ENCODE results near the gene UVSSA. TPM values are rescaled to one million over a fixed set of nuclear protein-coding genes. Genes with fewer than 3 reads are reported as not detected.

The UVSSA gene
- total and polyA plus RNA-seq, 7 experiments from 2014 or later, result 3.2 to 44.1 (median 39.3) TPM

- intact Hi-C loops (cut with micrococcal nuclease), result loop anchor here in 1 of 2 donors (2.0 kb wide), 1 partner anchor 21 kb away; no protein-coding TSS in a partner anchor
- Mint-ChIP-seq H3K4me1 (peaks cover 39 to 76% (median 65%) of the 10 kb centered on the region in 7 donors), H3K9me3 (no peaks in the 10 kb centered on the region), H3K36me3 (peaks cover 5 to 33% (median 13%) of the 10 kb centered on the region in 5 donors), H3K4me3 (peak overlapping the region; percentile 61 to 89 (median 82)), H3K27ac (peak overlapping the region in 5 of 9 donors; percentile 45 to 87 (median 74)), H3K27me3 (no peaks in the 10 kb centered on the region)
- ChIA-PET CTCF (interaction anchor here (1.6 kb wide), 1 partner anchor 20 kb away, joined by 4 read pairs; no protein-coding TSS in a partner anchor), POLR2A (interaction anchor here (1.0 to 3.4 kb wide), 6 partner anchors 8 to 295 kb away, joined by 3 to 14 read pairs (median 5); partner anchors contain the start of gene UVSSA)
- H3K27ac ChIP-seq (ENCODE audit: low read depth, low read length), result no peak overlapping the region
- ATAC-seq, result no peak
- H3K9me3 ChIP-seq (ENCODE audit: control insufficient read depth in 2 of 3, low read length in 3 of 3), result no peaks in the 10 kb centered on the region
- H3K4me1 ChIP-seq (ENCODE audit: control insufficient read depth in 2 of 2, insufficient read depth in 2 of 2, low read length in 2 of 2), result peaks cover 21 to 38% of the 10 kb centered on the region in 2 donors
- H3K36me3 ChIP-seq (ENCODE audit: control insufficient read depth in 2 of 3, insufficient read depth in 3 of 3, low read length in 3 of 3), result peaks cover 0 to 35% (median 6%) of the 10 kb centered on the region in 3 experiments
- no peak for DNase-seq
- no peaks in the 10 kb centered on the region for H3K27me3 ChIP-seq (ENCODE audit: control insufficient read depth in 2 of 2, insufficient read depth in 2 of 2, low read length in 2 of 2)
- peak overlapping the region; percentile 50 for H3K4me3 ChIP-seq (ENCODE audit: low read length)
These were observed 36.8 kb upstream of the UVSSA start for GRCh38 chr4:1310031-1310795.

GRCh38 chr4:1310796-1311631 lies 36.0 kb upstream of the UVSSA start:
- Histone ChIP-seq H3K27me3 (ENCODE audit: control insufficient read depth in 2 of 2, insufficient read depth in 2 of 2, low read length in 2 of 2) (no peaks in the 10 kb centered on the region), H3K36me3 (ENCODE audit: control insufficient read depth in 2 of 3, insufficient read depth in 3 of 3, low read length in 3 of 3) (peaks cover 0 to 34% (median 6%) of the 10 kb centered on the region in 3 experiments), H3K4me3 (ENCODE audit: low read length) (peak overlapping the region; percentile 24), H3K9me3 (ENCODE audit: control insufficient read depth in 2 of 3, low read length in 3 of 3) (no peaks in the 10 kb centered on the region), H3K27ac (ENCODE audit: low read depth, low read length) (peak overlapping the region; percentile 17), H3K4me1 (ENCODE audit: control insufficient read depth in 2 of 2, insufficient read depth in 2 of 2, low read length in 2 of 2) (peaks cover 18 to 37% of the 10 kb centered on the region in 2 donors)
- ATAC-seq (peak; percentile 65), DNase-seq (peak in 3 of 9 donors; percentile 23 to 46 (median 25))
- peaks cover 39 to 74% (median 63%) of the 10 kb centered on the region in 7 donors for H3K4me1 Mint-ChIP-seq
- peak overlapping the region; percentile 32 to 87 (median 64) for H3K27ac Mint-ChIP-seq
- POLR2A ChIA-PET, result interaction anchor here (1.0 to 3.4 kb wide), 3 partner anchors 9 to 20 kb away, joined by 4 to 14 read pairs (median 6); no protein-coding TSS in a partner anchor
- H3K9me3 Mint-ChIP-seq, result no peaks in the 10 kb centered on the region
- peak overlapping the region; percentile 52 to 88 (median 74) for H3K4me3 Mint-ChIP-seq
- intact Hi-C loops (cut with micrococcal nuclease), result loop anchor here in 1 of 2 donors (2.0 kb wide), 1 partner anchor 20 kb away; no protein-coding TSS in a partner anchor
- CTCF ChIA-PET, result no interaction called here
- no peaks in the 10 kb centered on the region for H3K27me3 Mint-ChIP-seq
- peaks cover 5 to 33% (median 16%) of the 10 kb centered on the region in 5 donors for H3K36me3 Mint-ChIP-seq

GRCh38 chr4:1312821-1313640 lies 34.0 kb upstream of the UVSSA start:
- H3K4me1 ChIP-seq (ENCODE audit: control insufficient read depth in 2 of 2, insufficient read depth in 2 of 2, low read length in 2 of 2), result peaks cover 13 to 43% of the 10 kb centered on the region in 2 donors
- ChIA-PET CTCF (interaction anchor here (1.4 to 1.7 kb wide), 2 partner anchors 17 kb away, joined by 4 to 6 read pairs; no protein-coding TSS in a partner anchor), POLR2A (no interaction called here)
- H3K36me3 Mint-ChIP-seq, result peaks cover 5 to 36% (median 17%) of the 10 kb centered on the region in 5 donors
- intact Hi-C loops (cut with micrococcal nuclease), result no loop called here
- H3K27me3 Mint-ChIP-seq, result no peaks in the 10 kb centered on the region
- DNase-seq, result no peak
- H3K9me3 ChIP-seq (ENCODE audit: control insufficient read depth in 2 of 3, low read length in 3 of 3), result no peaks in the 10 kb centered on the region
- no peaks in the 10 kb centered on the region for H3K9me3 Mint-ChIP-seq
- no peaks in the 10 kb centered on the region for H3K27me3 ChIP-seq (ENCODE audit: control insufficient read depth in 2 of 2, insufficient read depth in 2 of 2, low read length in 2 of 2)
- H3K27ac ChIP-seq (ENCODE audit: low read depth, low read length), result no peak overlapping the region
- no peak for ATAC-seq
- H3K4me3 ChIP-seq (ENCODE audit: low read length), result no peak overlapping the region
- peak overlapping the region in 2 of 10 donors; percentile 16 to 29 for H3K4me3 Mint-ChIP-seq
- peak overlapping the region in 3 of 9 donors; percentile 21 to 89 (median 58) for H3K27ac Mint-ChIP-seq
- peaks cover 0 to 53% (median 11%) of the 10 kb centered on the region in 3 experiments for H3K36me3 ChIP-seq (ENCODE audit: control insufficient read depth in 2 of 3, insufficient read depth in 3 of 3, low read length in 3 of 3)
- H3K4me1 Mint-ChIP-seq, result peaks cover 36 to 57% (median 48%) of the 10 kb centered on the region in 7 donors

- ChIA-PET POLR2A (interaction anchor here (1.1 to 1.2 kb wide), 2 partner anchors 31 to 127 kb away, joined by 3 to 5 read pairs; no protein-coding TSS in a partner anchor), CTCF (interaction anchor here (0.7 kb wide), 1 partner anchor 9 kb away, joined by 3 read pairs; no protein-coding TSS in a partner anchor)
- Histone ChIP-seq H3K27ac (ENCODE audit: low read depth, low read length) (no peak overlapping the region), H3K4me3 (ENCODE audit: low read length) (no peak overlapping the region), H3K9me3 (ENCODE audit: control insufficient read depth in 2 of 3, low read length in 3 of 3) (no peaks in the 10 kb centered on the region), H3K27me3 (ENCODE audit: control insufficient read depth in 2 of 2, insufficient read depth in 2 of 2, low read length in 2 of 2) (no peaks in the 10 kb centered on the region), H3K4me1 (ENCODE audit: control insufficient read depth in 2 of 2, insufficient read depth in 2 of 2, low read length in 2 of 2) (peaks cover 0 to 25% of the 10 kb centered on the region in 2 donors), H3K36me3 (ENCODE audit: control insufficient read depth in 2 of 3, insufficient read depth in 3 of 3, low read length in 3 of 3) (peaks cover 0 to 74% (median 13%) of the 10 kb centered on the region in 3 experiments)
- Mint-ChIP-seq H3K27me3 (no peaks in the 10 kb centered on the region), H3K36me3 (peaks cover 5 to 41% (median 17%) of the 10 kb centered on the region in 5 donors), H3K9me3 (no peaks in the 10 kb centered on the region), H3K4me3 (peak overlapping the region in 1 of 10 donors; percentile 52), H3K4me1 (peaks cover 18 to 38% (median 34%) of the 10 kb centered on the region in 7 donors), H3K27ac (peak overlapping the region in 2 of 9 donors; percentile 69 to 82)
- intact Hi-C loops (cut with micrococcal nuclease), result no loop called here
- ATAC-seq (no peak), DNase-seq (no peak)
These were observed 31.7 kb upstream of the UVSSA start for GRCh38 chr4:1315306-1315705.

GRCh38 chr4:1315836-1316536 lies 31.0 kb upstream of the UVSSA start:
- H3K27me3 ChIP-seq (ENCODE audit: control insufficient read depth in 2 of 2, insufficient read depth in 2 of 2, low read length in 2 of 2), result no peaks in the 10 kb centered on the region
- ATAC-seq (peak; percentile 40), DNase-seq (peak in 3 of 9 donors; percentile 19 to 38 (median 21))
- CTCF ChIA-PET, result interaction anchor here (0.7 kb wide), 1 partner anchor 9 kb away, joined by 3 read pairs; no protein-coding TSS in a partner anchor
- peaks cover 0 to 18% of the 10 kb centered on the region in 2 donors for H3K4me1 ChIP-seq (ENCODE audit: control insufficient read depth in 2 of 2, insufficient read depth in 2 of 2, low read length in 2 of 2)
- peak overlapping the region in 6 of 9 donors; percentile 22 to 91 (median 40) for H3K27ac Mint-ChIP-seq
- peaks cover 5 to 44% (median 17%) of the 10 kb centered on the region in 5 donors for H3K36me3 Mint-ChIP-seq
- no peaks in the 10 kb centered on the region for H3K9me3 ChIP-seq (ENCODE audit: control insufficient read depth in 2 of 3, low read length in 3 of 3)
- peak overlapping the region; percentile 55 for H3K27ac ChIP-seq (ENCODE audit: low read depth, low read length)
- H3K27me3 Mint-ChIP-seq, result no peaks in the 10 kb centered on the region
- peaks cover 16 to 33% (median 30%) of the 10 kb centered on the region in 7 donors for H3K4me1 Mint-ChIP-seq
- POLR2A ChIA-PET, result interaction anchor here (1.1 to 1.2 kb wide), 2 partner anchors 30 to 127 kb away, joined by 3 to 5 read pairs; no protein-coding TSS in a partner anchor
- peak overlapping the region in 7 of 10 donors; percentile 7 to 69 (median 40) for H3K4me3 Mint-ChIP-seq
- intact Hi-C loops (cut with micrococcal nuclease), result no loop called here
- H3K36me3 ChIP-seq (ENCODE audit: control insufficient read depth in 2 of 3, insufficient read depth in 3 of 3, low read length in 3 of 3), result peaks cover 0 to 74% (median 13%) of the 10 kb centered on the region in 3 experiments
- H3K4me3 ChIP-seq (ENCODE audit: low read length), result no peak overlapping the region
- no peaks in the 10 kb centered on the region for H3K9me3 Mint-ChIP-seq
